Measurements from ENCODE around the gene RIMS4.

DNA sequence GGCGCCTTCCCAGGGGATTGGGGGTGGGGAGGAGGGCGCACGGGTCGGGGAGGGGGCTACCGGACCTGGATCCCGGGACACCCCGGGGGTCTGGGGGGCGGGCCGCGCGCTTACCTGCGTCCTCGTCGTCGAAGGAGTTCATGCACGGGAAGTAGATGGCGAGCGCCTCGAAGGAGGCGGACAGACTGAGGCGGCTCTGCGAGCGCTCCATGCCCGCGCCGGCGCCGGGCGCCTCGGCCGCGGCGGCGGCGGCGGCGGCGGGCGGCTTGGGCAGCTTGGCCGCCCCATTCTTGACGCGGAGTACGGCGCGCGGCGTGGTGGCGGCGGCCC lies 320 bp downstream of the RIMS4 start:
- TF ChIP-seq CTCF (IDR thresholded peaks at IDR 0.05; ENCODE audit: low read depth, low read length, poor library complexity, severe bottlenecking) (no peak), EZH2phosphoT487 (IDR thresholded peaks at IDR 0.05; ENCODE audit: borderline replicate concordance, low read length) (no peak)

All from DOHH2 (cell line).